ENCODE measurements around the gene ZNF497.

The ZNF497 gene

GRCh38 chr19:58399903-58400302 is 37.4 kb upstream of the ZNF497 start:
- TF ChIP-seq CTCF (conservative IDR thresholded peaks at IDR 0.05; ENCODE audit: low read length): no peak
- no peak for TF ChIP-seq EZH2phosphoT487 (IDR thresholded peaks at IDR 0.05; ENCODE audit: borderline replicate concordance)
- Histone ChIP-seq H3K9ac (ENCODE audit: low read depth, low read length, poor library complexity, severe bottlenecking) (no peak overlapping the region), H3F3A (ENCODE audit: low read depth) (peaks cover 6% of the 10 kb centered on the region; the same call in 1 of the 2 replicates), H3K9me2 (replicated peaks; ENCODE audit: low read depth, low read length) (no peaks in the 10 kb centered on the region), H4K20me1 (ENCODE audit: insufficient read depth, low read length, poor library complexity, severe bottlenecking) (peaks cover 2% of the 10 kb centered on the region), H3K4me2 (ENCODE audit: low read depth, low read length, poor library complexity, severe bottlenecking) (no peak overlapping the region), H2AFZ (ENCODE audit: low read length) (no peak overlapping the region), H3K4me3 (ENCODE audit: low read length, poor library complexity, severe bottlenecking) (no peak overlapping the region), H3K27me3 (ENCODE audit: insufficient read depth, low read length, poor library complexity, severe bottlenecking) (no peaks in the 10 kb centered on the region), H3K4me1 (ENCODE audit: insufficient read depth, low read length, poor library complexity, severe bottlenecking) (peaks cover 12% of the 10 kb centered on the region), H3K79me2 (ENCODE audit: insufficient read depth, low read length) (no peaks in the 10 kb centered on the region), H3K9me3 (ENCODE audit: insufficient read depth, low read depth, low read length) (no peaks in the 10 kb centered on the region), H3K36me3 (ENCODE audit: insufficient read depth, low read length) (peaks cover 4% of the 10 kb centered on the region; the same call in 1 of the 2 replicates)

GRCh38 chr19:58398545-58398944 is 36.0 kb upstream of the ZNF497 start:
- H3K4me2 ChIP-seq (ENCODE audit: low read depth, low read length, poor library complexity, severe bottlenecking): no peak overlapping the region
- H3K27me3 ChIP-seq (ENCODE audit: insufficient read depth, low read length, poor library complexity, severe bottlenecking): no peaks in the 10 kb centered on the region
- H3K9me3 ChIP-seq (ENCODE audit: insufficient read depth, low read depth, low read length): no peaks in the 10 kb centered on the region
- TF ChIP-seq CTCF (conservative IDR thresholded peaks at IDR 0.05; ENCODE audit: low read length) (no peak), EZH2phosphoT487 (IDR thresholded peaks at IDR 0.05; ENCODE audit: borderline replicate concordance) (no peak)
- no peak overlapping the region for H2AFZ ChIP-seq (ENCODE audit: low read length)
- no peaks in the 10 kb centered on the region for H3K9me2 ChIP-seq (replicated peaks; ENCODE audit: low read depth, low read length)
- peaks cover 18% of the 10 kb centered on the region; the same call in 1 of the 2 replicates for H3K36me3 ChIP-seq (ENCODE audit: insufficient read depth, low read length)
- no peaks in the 10 kb centered on the region for H3K79me2 ChIP-seq (ENCODE audit: insufficient read depth, low read length)
- H3K4me3 ChIP-seq (ENCODE audit: low read length, poor library complexity, severe bottlenecking): no peak overlapping the region
- H3F3A ChIP-seq (ENCODE audit: low read depth): peaks cover 6% of the 10 kb centered on the region; the same call in 1 of the 2 replicates
- H3K4me1 ChIP-seq (ENCODE audit: insufficient read depth, low read length, poor library complexity, severe bottlenecking): peaks cover 12% of the 10 kb centered on the region
- H4K20me1 ChIP-seq (ENCODE audit: insufficient read depth, low read length, poor library complexity, severe bottlenecking): peaks cover 7% of the 10 kb centered on the region
- H3K9ac ChIP-seq (ENCODE audit: low read depth, low read length, poor library complexity, severe bottlenecking): no peak overlapping the region

- H3K4me3 ChIP-seq (ENCODE audit: low read length, poor library complexity, severe bottlenecking): no peak overlapping the region
- H3K79me2 ChIP-seq (ENCODE audit: insufficient read depth, low read length): no peaks in the 10 kb centered on the region
- peaks cover 4% of the 10 kb centered on the region; the same call in 1 of the 2 replicates for H3F3A ChIP-seq (ENCODE audit: low read depth)
- H3K36me3 ChIP-seq (ENCODE audit: insufficient read depth, low read length): peaks cover 22% of the 10 kb centered on the region; the same call in 1 of the 2 replicates
- H2AFZ ChIP-seq (ENCODE audit: low read length): no peak overlapping the region
- H4K20me1 ChIP-seq (ENCODE audit: insufficient read depth, low read length, poor library complexity, severe bottlenecking): peaks cover 10% of the 10 kb centered on the region
- H3K9me3 ChIP-seq (ENCODE audit: insufficient read depth, low read depth, low read length): no peaks in the 10 kb centered on the region
- no peaks in the 10 kb centered on the region for H3K27me3 ChIP-seq (ENCODE audit: insufficient read depth, low read length, poor library complexity, severe bottlenecking)
- TF ChIP-seq EZH2phosphoT487 (IDR thresholded peaks at IDR 0.05; ENCODE audit: borderline replicate concordance): no peak
- no peak for TF ChIP-seq CTCF (conservative IDR thresholded peaks at IDR 0.05; ENCODE audit: low read length)
- H3K4me2 ChIP-seq (ENCODE audit: low read depth, low read length, poor library complexity, severe bottlenecking): no peak overlapping the region
- no peak overlapping the region for H3K9ac ChIP-seq (ENCODE audit: low read depth, low read length, poor library complexity, severe bottlenecking)
- H3K4me1 ChIP-seq (ENCODE audit: insufficient read depth, low read length, poor library complexity, severe bottlenecking): peaks cover 12% of the 10 kb centered on the region
- no peaks in the 10 kb centered on the region for H3K9me2 ChIP-seq (replicated peaks; ENCODE audit: low read depth, low read length)
These were observed 35.5 kb upstream of the ZNF497 start for GRCh38 chr19:58398087-58398486.
